GM18907 (cell line): Measurements from ENCODE around the gene TMEM176A.
"Not testable (repeated sequence)": the region's sequence is repeated elsewhere in the genome, so short reads cannot be mapped to it uniquely, and the experiment has no call there.

Experiments used
- ATAC-seq: cut with Tn5 transposase; IDR thresholded peaks from one replicate; pipeline ENCODE4 v1.9.1; 2021; ENCODE audit warnings: mild to moderate bottlenecking, moderate library complexity; ENCODE audit not compliant: unreplicated experiment

Gene TMEM176A

GRCh38 chr7:150807616-150808438 lies 7.3 kb downstream of the TMEM176A start:
- not testable (repeated sequence) for ATAC-seq

DNA sequence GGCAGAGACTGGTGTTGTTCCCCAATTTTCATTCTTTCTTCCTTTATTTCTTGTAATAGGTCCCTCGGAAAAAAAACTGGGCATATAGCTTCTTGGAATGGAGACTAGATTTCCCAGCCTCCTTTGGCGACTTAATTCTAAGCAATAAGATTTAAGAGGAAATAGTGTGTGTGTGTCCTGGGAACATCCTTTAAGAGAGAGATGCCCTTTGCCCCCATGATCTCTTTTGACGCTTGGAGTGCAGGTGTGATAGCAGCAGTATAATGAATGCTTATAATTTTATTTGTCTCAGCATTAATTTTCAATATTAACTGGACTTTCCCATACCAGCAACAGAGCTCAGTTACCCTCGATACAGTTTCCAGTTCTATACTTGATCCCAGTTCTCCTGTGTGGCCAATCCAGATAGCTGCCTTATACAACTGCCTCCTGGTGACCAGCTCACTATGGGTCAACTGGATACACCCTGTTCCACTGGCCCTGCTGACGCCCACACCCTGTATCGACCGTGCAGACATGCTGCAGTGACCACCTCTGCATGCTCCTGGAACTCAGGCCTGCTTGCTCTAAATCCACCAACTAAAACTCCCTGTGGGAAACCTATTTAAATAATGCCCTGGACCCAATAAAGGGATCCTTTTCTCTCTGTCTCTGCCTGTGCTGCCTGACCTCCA lies 13.9 kb downstream of the TMEM176A start:
- no peak for ATAC-seq

GRCh38 chr7:150818971-150819370 lies 18.4 kb downstream of the TMEM176A start:
- ATAC-seq: no peak

- ATAC-seq: no peak
Observed at GRCh38 chr7:150820148-150820547, 19.6 kb downstream of the TMEM176A start.

GRCh38 chr7:150820578-150821198 lies 20.1 kb downstream of the TMEM176A start:
- no peak for ATAC-seq

DNA sequence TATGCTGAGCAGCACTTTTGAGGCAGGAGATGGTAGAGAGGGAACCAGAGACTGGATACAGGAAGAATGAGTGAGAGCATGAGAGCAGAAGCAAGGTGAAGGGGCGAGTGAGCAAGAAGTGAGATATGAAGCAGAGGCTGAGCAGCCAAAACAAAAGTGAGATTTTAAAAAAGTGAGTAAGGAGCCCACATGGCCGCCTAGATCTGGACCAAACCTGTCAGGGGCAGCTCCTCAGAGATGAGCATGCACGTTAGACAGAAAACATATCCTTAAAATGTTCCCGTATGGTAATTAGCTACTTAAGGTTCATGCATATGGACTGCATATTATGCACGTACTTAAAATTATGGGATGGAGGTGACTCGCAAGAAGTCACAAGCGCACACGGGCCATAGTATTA lies 22.5 kb downstream of the TMEM176A start:
- ATAC-seq: no peak

- no peak for ATAC-seq
Observed at GRCh38 chr7:150823484-150824126, 23.0 kb downstream of the TMEM176A start.

DNA sequence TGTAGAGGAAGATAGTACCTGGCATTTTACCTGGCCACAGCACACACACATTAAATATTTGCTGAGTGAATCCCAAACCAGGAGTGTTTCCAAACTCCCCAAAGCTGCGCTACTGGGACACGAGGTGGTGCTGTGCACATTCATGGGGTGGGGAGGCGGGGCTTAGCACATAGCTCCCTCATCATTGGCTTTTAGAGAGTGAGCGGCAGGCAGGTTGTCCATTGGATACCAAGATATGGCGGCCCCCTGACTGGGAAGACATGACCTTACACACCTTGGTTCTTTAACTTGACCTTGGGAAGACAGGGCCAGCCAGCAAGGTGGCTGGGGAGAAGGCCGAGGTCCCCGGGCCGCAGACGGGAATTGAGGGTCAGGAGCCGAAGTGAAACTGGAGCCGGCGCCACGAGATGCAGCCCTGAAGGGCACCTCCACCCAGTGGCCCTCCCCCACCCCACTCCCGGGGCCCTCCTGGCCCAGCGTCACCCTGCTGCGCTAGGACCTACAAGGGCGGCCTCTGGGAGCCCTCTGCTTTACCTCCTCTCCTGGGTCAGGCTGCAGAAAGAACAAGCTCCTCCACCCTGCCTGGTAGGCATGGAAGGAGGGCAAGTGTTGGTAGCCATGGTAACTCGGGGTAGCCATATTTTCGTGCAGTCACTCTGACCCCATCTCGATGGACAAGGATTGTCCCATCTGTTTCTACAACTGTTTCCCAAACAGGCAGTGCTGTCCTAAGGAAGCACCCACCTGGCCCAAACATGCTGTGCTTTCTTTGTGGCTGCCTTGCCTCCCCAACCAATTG lies 24.0 kb downstream of the TMEM176A start:
- no peak for ATAC-seq

- no peak for ATAC-seq
Observed at GRCh38 chr7:150826061-150826849, 25.7 kb downstream of the TMEM176A start.

GRCh38 chr7:150828384-150828783 lies 27.8 kb downstream of the TMEM176A start:
- ATAC-seq: no peak

DNA sequence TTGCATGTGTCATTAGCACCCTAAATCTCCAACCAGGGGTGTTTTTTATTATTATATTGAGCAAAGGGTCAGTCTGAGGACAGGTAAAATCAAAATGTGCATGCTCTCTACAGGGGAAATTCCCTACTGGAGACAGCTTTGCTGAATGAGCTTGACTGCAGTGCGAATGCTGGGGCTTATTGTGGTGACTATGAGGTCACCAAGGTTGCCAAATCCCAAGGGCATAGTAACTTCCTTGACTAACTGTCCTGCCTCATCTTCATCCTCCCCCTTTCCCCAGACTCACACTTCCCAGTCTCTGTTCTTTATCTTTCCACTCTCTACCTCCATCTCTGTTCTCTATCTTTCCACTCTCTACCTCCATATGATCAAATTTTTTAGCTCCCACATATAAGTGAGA lies 28.9 kb downstream of the TMEM176A start:
- ATAC-seq: no peak

DNA sequence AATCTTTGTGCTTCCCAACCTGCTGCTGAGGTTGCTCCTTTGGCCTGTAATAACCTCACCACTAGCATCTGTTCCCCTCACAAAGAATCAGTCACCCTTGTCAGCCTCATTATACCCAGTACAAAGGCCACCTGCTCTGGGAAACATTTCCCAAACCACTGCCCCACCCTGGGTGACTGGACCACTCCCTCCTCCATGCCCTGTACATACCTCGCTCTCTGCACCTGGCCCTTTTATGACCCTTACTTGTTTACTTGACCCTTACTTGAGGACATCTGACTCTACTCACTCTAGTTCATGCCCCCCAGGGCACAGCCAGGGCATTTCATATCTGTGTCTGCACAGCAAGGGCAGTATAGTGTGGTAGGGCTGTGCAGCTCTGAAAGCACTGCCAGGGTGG lies 30.4 kb downstream of the TMEM176A start:
- ATAC-seq: no peak

DNA sequence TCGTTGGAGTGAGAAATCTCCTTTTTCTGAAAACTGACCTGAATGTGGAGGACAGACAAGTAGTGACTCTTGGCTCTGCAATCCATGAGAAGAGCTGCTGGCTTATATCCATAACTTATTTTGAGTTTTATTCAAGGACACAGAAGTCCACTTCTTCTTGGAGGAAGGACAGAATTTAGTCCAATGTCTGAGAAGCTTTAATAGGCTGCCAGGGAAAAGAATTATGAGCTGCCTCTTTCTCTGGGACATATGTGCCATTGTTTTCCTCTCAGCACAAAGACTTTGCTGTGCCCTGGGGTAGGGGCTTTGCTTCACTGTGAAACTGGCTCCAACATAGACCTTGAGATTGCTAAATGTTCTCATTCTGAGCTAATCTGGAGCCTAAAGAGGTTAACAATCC lies 31.3 kb downstream of the TMEM176A start:
- no peak for ATAC-seq

- ATAC-seq: no peak
Observed at GRCh38 chr7:150835019-150835418, 34.5 kb downstream of the TMEM176A start.

- no peak for ATAC-seq
Observed at GRCh38 chr7:150835702-150836280, 35.2 kb downstream of the TMEM176A start.

DNA sequence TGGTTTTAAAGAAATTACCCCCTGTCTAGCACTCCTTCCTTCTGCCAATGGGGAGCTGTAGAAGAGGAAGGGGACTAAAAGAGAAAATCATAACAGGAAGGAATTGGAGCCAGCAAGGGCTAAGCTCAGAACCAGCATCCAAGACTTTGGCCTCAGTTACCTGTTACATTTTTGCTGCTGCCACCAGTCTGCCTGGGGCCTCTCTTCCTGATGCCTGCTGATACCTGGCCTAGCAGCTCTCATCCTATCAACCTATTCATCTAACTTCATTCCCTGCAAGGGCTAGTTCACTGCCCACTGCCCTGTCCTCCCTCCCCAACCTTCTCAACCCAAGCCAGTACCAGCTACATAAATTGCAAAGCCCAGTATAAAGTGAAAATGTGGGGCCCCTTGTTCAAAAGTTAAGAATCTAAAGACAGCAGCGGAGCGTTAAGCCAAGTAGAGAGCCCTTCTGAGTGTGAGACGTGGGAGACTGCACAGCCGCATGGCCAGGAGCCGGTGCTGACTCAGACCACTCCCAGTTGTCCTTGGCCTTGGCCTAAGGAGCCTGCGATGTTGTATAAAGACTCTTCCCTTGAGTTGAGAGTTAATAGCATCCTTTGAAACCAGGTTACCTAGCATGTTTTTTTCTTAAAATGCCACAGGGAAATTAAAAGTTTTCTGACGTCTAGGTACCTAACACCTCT lies 38.5 kb downstream of the TMEM176A start:
- ATAC-seq: no peak

DNA sequence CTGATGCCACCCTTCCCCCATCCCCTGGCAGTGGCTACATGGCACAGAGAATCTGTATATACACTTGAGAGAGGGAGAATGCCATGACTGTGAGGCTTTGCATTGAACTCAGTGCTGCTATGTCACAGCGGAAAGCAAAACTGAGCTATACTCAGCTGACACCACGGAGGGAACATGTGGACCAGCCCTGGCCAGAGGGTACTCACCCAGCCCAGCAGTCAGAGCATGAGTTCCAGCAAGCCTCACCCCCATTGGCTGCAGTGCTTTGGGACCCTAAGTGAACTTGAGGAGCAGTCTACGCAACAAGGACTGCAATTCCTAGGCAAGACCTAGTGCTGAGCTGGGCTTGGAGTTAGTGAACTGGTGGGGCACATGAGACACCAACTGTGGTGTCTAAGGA lies 41.4 kb downstream of the TMEM176A start:
- no peak for ATAC-seq

DNA sequence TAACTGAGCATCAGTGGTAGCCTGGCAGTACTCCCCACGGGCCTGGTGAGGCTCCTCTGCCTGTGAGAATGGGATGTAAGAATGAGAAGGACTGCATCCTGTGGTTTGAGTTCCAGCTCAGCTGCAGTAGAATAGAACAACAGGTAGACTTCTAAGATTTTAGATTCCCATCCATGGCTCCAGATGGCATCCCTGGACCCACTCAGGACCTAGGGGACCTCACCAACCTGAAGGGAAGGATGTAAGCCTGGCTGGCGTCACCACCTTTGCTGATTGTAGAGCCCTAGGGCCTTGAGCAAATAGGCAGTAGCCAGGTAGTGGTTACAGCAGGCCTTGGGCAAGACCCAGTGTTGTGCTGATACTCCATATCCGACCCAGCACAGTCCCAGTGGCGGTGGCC lies 42.1 kb downstream of the TMEM176A start:
- no peak for ATAC-seq

GRCh38 chr7:150845421-150845861 lies 44.9 kb downstream of the TMEM176A start:
- ATAC-seq: no peak
